Measurements from ENCODE around the gene MINDY4. TPM values are rescaled to one million over a fixed set of nuclear protein-coding genes. Genes with fewer than 3 reads are reported as not detected.

Gene MINDY4
- total and polyA plus RNA-seq, 2 of the 8 experiments (the other 6 are each of a cell fraction or from before 2014, with no cell fraction given), result 1.3 to 3.6 TPM

- Histone ChIP-seq H3K14ac (ENCODE audit: insufficient read length) (no peak overlapping the region), H3K18ac (ENCODE audit: extremely low read depth, low read length) (no peak overlapping the region), H3K4ac (replicated peaks; ENCODE audit: insufficient read length, low read depth, low read length) (no peak overlapping the region), H3K9ac (replicated peaks in 1 of 4; ENCODE audit: extremely low read depth in 1 of 4, low read depth in 3 of 4, low read length in 3 of 4) (no peak overlapping the region), H3K79me2 (ENCODE audit: control insufficient read depth in 1 of 2, insufficient read depth in 2 of 2, low read length in 2 of 2) (no peaks in the 10 kb centered on the region), H3K56ac (replicated peaks; ENCODE audit: insufficient read length, low read depth, low read length) (no peak overlapping the region), H2BK120ac (replicated peaks; ENCODE audit: low read depth, low read length) (no peak overlapping the region), H3K23ac (ENCODE audit: insufficient read length) (no peak overlapping the region), H2AK5ac (ENCODE audit: low read depth, low read length) (no peak overlapping the region), H3K4me1 (replicated peaks in 1 of 4; ENCODE audit: control insufficient read depth in 3 of 4, insufficient read depth in 4 of 4, low read length in 3 of 4) (no peaks in the 10 kb centered on the region), H2AFZ (ENCODE audit: low read length) (no peak overlapping the region), H2BK12ac (ENCODE audit: low read depth, low read length) (no peak overlapping the region), H4K91ac (replicated peaks; ENCODE audit: insufficient read length, low read length) (no peak overlapping the region), H3K79me1 (ENCODE audit: low read depth, low read length) (no peaks in the 10 kb centered on the region), H2BK20ac (ENCODE audit: low read length) (no peak overlapping the region), H4K5ac (ENCODE audit: insufficient read length, low read depth, low read length) (no peak overlapping the region), H4K20me1 (replicated peaks in 1 of 2; ENCODE audit: control insufficient read depth in 1 of 2, insufficient read depth in 2 of 2, low read length in 2 of 2) (no peaks in the 10 kb centered on the region), H3K23me2 (ENCODE audit: low read depth, low read length) (no peaks in the 10 kb centered on the region), H3K9me3 (ENCODE audit: insufficient read depth in 2 of 2, low read depth in 1 of 2, low read length in 1 of 2) (peaks cover 0 to 6% of the 10 kb centered on the region in 2 experiments; a peak in 1 of 4 replicates), H3K27ac (ENCODE audit: low read depth, low read length) (no peak overlapping the region), H4K8ac (ENCODE audit: extremely low read depth, insufficient read depth, low read length) (no peak overlapping the region), H3K36me3 (ENCODE audit: control insufficient read depth in 2 of 4, insufficient read depth in 4 of 4, low read length in 3 of 4) (no peaks in the 10 kb centered on the region), H3K4me2 (ENCODE audit: insufficient read depth in 1 of 2, low read depth in 2 of 2, low read length in 2 of 2) (no peak overlapping the region), H3K27me3 (replicated peaks in 1 of 4; ENCODE audit: control insufficient read depth in 3 of 4, extremely low read depth in 1 of 4, insufficient read depth in 3 of 4, low read length in 3 of 4) (no peaks in the 10 kb centered on the region), H2BK5ac (ENCODE audit: low read depth, low read length) (no peak overlapping the region), H2BK15ac (ENCODE audit: low read length) (no peak overlapping the region), H3K4me3 (ENCODE audit: extremely low read depth in 1 of 4, insufficient read depth in 2 of 4, low read depth in 3 of 4, low read length in 4 of 4) (no peak overlapping the region)
- POLR2A ChIA-PET (ENCODE audit: partially characterized antibody), result no interaction called here
- WGBS, 2 experiments (ENCODE audit: extremely low coverage in 1 of 2, insufficient coverage in 1 of 2, insufficient read length in 1 of 2, insufficient replicate concordance in 2 of 2, low coverage in 1 of 2, low lambda C conversion rate in 2 of 2, missing lambda C conversion rate in 1 of 2), result 73% methylated on average over 8 of the region's 8 CpGs; no CpG with 5 or more reads in 1 of the 2 experiments
- FAIRE-seq (no peak), DNase-seq (ENCODE audit: low read depth in 1 of 2, low spot score in 2 of 2) (no peak)
- CTCF ChIA-PET (ENCODE audit: partially characterized antibody), result interaction anchor here (0.7 to 2.0 kb wide), 6 partner anchors 33 to 184 kb away, joined by 3 to 6 read pairs (median 4); no protein-coding TSS in a partner anchor
- TF ChIP-seq SP1 (IDR thresholded peaks at IDR 0.05; ENCODE audit: low read depth, low read length) (no peak), RAD21 (IDR thresholded peaks at IDR 0.05 in 1 of 2, conservative IDR thresholded peaks at IDR 0.05 in 1 of 2; ENCODE audit: low read depth in 2 of 2, low read length in 2 of 2) (no peak), TBP (IDR thresholded peaks at IDR 0.05; ENCODE audit: low read depth, low read length) (no peak), ATF2 (IDR thresholded peaks at IDR 0.05; ENCODE audit: low read length) (no peak), CREB1 (IDR thresholded peaks at IDR 0.05) (no peak), BRCA1 (IDR thresholded peaks at IDR 0.05; ENCODE audit: low read depth, low read length) (no peak), GTF2F1 (IDR thresholded peaks at IDR 0.05; ENCODE audit: borderline replicate concordance, low read depth, low read length) (no peak), EP300 (IDR thresholded peaks at IDR 0.05; ENCODE audit: borderline replicate concordance in 1 of 2, low read depth in 2 of 2, low read length in 2 of 2) (no peak), HDAC6 (IDR thresholded peaks at IDR 0.05; ENCODE audit: low read depth, low read length) (no peak), TAF7 (optimal IDR thresholded peaks at IDR 0.05; ENCODE audit: borderline replicate concordance, low read depth, low read length) (no peak), MAFK (IDR thresholded peaks at IDR 0.05; ENCODE audit: low read depth, low read length) (no peak)
Observed at GRCh38 chr7:30941582-30942323, 170.5 kb downstream of the MINDY4 start.

All from H1 (cell line).